IPS-18c (cell line): ENCODE results near the gene FRG2B.
"Not testable (repeated sequence)": the region's sequence is repeated elsewhere in the genome, so short reads cannot be mapped to it uniquely, and the experiment has no call there.

Experiments used
- H3K4me3 ChIP-seq: 2 replicates; pipeline ENCODE4 v1.7.0; 2013; ENCODE audit warnings: low read depth, mild to moderate bottlenecking, low read length, moderate library complexity; ENCODE audit not compliant: insufficient read depth
- H3K9me3 ChIP-seq: one replicate; pipeline ENCODE4 v1.6.1; 2013; ENCODE audit warnings: mild to moderate bottlenecking, low read length, moderate library complexity; ENCODE audit not compliant: control insufficient read depth, insufficient read depth

Gene FRG2B

GRCh38 chr10:133611079-133611478 lies 15.5 kb downstream of the FRG2B start:
- H3K4me3 ChIP-seq, result no peak overlapping the region
- peaks cover 12% of the 10 kb centered on the region for H3K9me3 ChIP-seq

GRCh38 chr10:133608855-133609254 lies 17.7 kb downstream of the FRG2B start:
- H3K9me3 ChIP-seq, result peaks cover 5% of the 10 kb centered on the region
- H3K4me3 ChIP-seq, result no peak overlapping the region

GRCh38 chr10:133603434-133603833 lies 23.2 kb downstream of the FRG2B start:
- not testable (repeated sequence) for H3K9me3 ChIP-seq, H3K4me3 ChIP-seq

- H3K9me3 ChIP-seq, result peaks cover 5% of the 10 kb centered on the region
- H3K4me3 ChIP-seq, result no peak overlapping the region
Observed at GRCh38 chr10:133600657-133601056, 25.9 kb downstream of the FRG2B start.

GRCh38 chr10:133599869-133600268 lies 26.7 kb downstream of the FRG2B start:
- H3K4me3 ChIP-seq, H3K9me3 ChIP-seq: not testable (repeated sequence)

GRCh38 chr10:133592716-133593115 lies 33.9 kb downstream of the FRG2B start:
- peaks cover 11% of the 10 kb centered on the region for H3K9me3 ChIP-seq

GRCh38 chr10:133590970-133591359 lies 35.6 kb downstream of the FRG2B start:
- H3K4me3 ChIP-seq, result no peak overlapping the region
- peaks cover 11% of the 10 kb centered on the region for H3K9me3 ChIP-seq

More at GRCh38 chr10:133592716-133593115, 33.9 kb downstream of the FRG2B start:
- no peak overlapping the region for H3K4me3 ChIP-seq

GRCh38 chr10:133590226-133590969 lies 36.2 kb downstream of the FRG2B start:
- Histone ChIP-seq H3K9me3 (peaks cover 11% of the 10 kb centered on the region), H3K4me3 (no peak overlapping the region; the same call in 1 of the 2 replicates)

GRCh38 chr10:133577037-133577436 lies 49.6 kb downstream of the FRG2B start:
- H3K4me3 ChIP-seq, H3K9me3 ChIP-seq: not testable (repeated sequence)
